HepG2 (cell line): ENCODE results near the gene KIAA1191. TPM values are rescaled to one million over a fixed set of nuclear protein-coding genes. Genes with fewer than 3 reads are reported as not detected.

Experiments used
- ATAC-seq: fragments of 200-7000 bp; cut with Tn5 transposase; 3 replicates; pipeline ENCODE4 v1.9.1; 2020; ENCODE audit warnings: mild to moderate bottlenecking, moderate library complexity
- BruUV-seq: library from RNA; stranded (reverse); fragments of 400-500 nt; replicated peaks from 2 replicates; lab custom pipeline; 2021; lab: Mats Ljungman, UMichigan
- CTCF ChIA-PET: fragments of 300-600 bp; formaldehyde crosslinking; extraction: SDS; loops from one replicate; lab custom pipeline; 2021; ENCODE audit warnings: low total read pairs, inconsistent platforms, low intra/inter-chr PET ratio; lab: Yijun Ruan, JAX
- POLR2A ChIA-PET: fragments of 350-600 bp; sonication (Branson Sonifier 250); formaldehyde crosslinking; loops from one replicate; lab custom pipeline; 2020; ENCODE audit warnings: antibody characterized with exemption, inconsistent platforms; lab: Yijun Ruan, JAX
- DNase-seq: peaks from one replicate; pipeline ENCODE4 v3.0.0-alpha.2; 2015; ENCODE audit warnings: low spot score
- FAIRE-seq: peaks from 3 replicates; lab custom pipeline; 2011; peaks lifted over from hg19 to GRCh38; lab: Jason Lieb, UNC
- H2AFZ ChIP-seq: one replicate; pipeline ENCODE4 v1.6.1; 2011; ENCODE audit warnings: low read length, inconsistent platforms
- H3K27ac ChIP-seq: fragments of 300-600 bp; 3 replicates; pipeline ENCODE4 v1.8.0; 2011; ENCODE audit warnings: mixed run types, mild to moderate bottlenecking, mixed read lengths, low read length, inconsistent platforms; ENCODE audit not compliant: insufficient read depth; ENCODE audit errors: extremely low read length
- H3K27me3 ChIP-seq, 2 experiments: fragments of 200-600 bp in 1 of 2; 2 replicates in 1 of 2; 3 replicates in 1 of 2; pipeline versions ENCODE4 v1.6.0 to v1.8.0; 2011; ENCODE audit warnings: low read length in 2 of 2, mild to moderate bottlenecking in 2 of 2, moderate library complexity in 2 of 2, inconsistent platforms in 1 of 2; ENCODE audit not compliant: insufficient read depth in 2 of 2, control insufficient read depth in 1 of 2
- H3K36me3 ChIP-seq, 2 experiments: fragments of 200-600 bp in 1 of 2; replicated peaks in 1 of 2; 2 replicates in 1 of 2; 3 replicates in 1 of 2; pipeline versions ENCODE4 v1.5.1 to v1.8.0; 2011; ENCODE audit warnings: low read length in 2 of 2, inconsistent platforms in 1 of 2; ENCODE audit not compliant: insufficient read depth in 2 of 2, control insufficient read depth in 1 of 2
- H3K4me1 ChIP-seq: 2 replicates; pipeline ENCODE4 v1.5.1; 2012; ENCODE audit warnings: low read length, inconsistent platforms; ENCODE audit not compliant: insufficient read depth
- H3K4me2 ChIP-seq: 2 replicates; pipeline ENCODE4 v1.6.0; 2011; ENCODE audit warnings: low read depth, low read length, inconsistent platforms
- H3K4me3 ChIP-seq, 3 experiments: fragments of 200-600 bp in 1 of 3; sonication (generic), shearing (Covaris generic) in 1 of 3; replicated peaks in 1 of 3; 2 replicates each; pipeline ENCODE4 v1.5.1; 2011 to 2016; ENCODE audit warnings: low read length in 3 of 3, inconsistent platforms in 2 of 3, low read depth in 2 of 3, mild to moderate bottlenecking in 2 of 3, control low read depth in 1 of 3, mixed read lengths in 1 of 3; ENCODE audit not compliant: insufficient read depth in 1 of 3
- H3K79me2 ChIP-seq: one replicate; pipeline ENCODE4 v1.6.1; 2011; ENCODE audit warnings: low read length, inconsistent platforms; ENCODE audit not compliant: insufficient read depth
- H3K9ac ChIP-seq: 2 replicates; pipeline ENCODE4 v1.6.0; 2011; ENCODE audit warnings: mild to moderate bottlenecking, low read depth, low read length, inconsistent platforms; ENCODE audit not compliant: insufficient read depth
- H3K9me3 ChIP-seq: 2 replicates; pipeline ENCODE4 v1.5.1; 2012; ENCODE audit warnings: mild to moderate bottlenecking, low read length
- H4K20me1 ChIP-seq: 2 replicates; pipeline ENCODE4 v1.6.0; 2011; ENCODE audit warnings: inconsistent platforms, mild to moderate bottlenecking, low read length, moderate library complexity; ENCODE audit not compliant: insufficient read depth
- CREB1 ChIP-seq, 2 experiments: fragments of 450-650 bp in 1 of 2; IDR thresholded peaks; 2 replicates each; pipeline ENCODE4 v1.6.1; 2016 to 2017; ENCODE audit warnings: control low read depth in 1 of 2, mild to moderate bottlenecking in 1 of 2, missing compliant biosample characterization in 1 of 2, missing genetic modification characterization in 1 of 2
- CREM ChIP-seq, 2 experiments: sonication (generic) in 1 of 2; formaldehyde crosslinking in 1 of 2; IDR thresholded peaks; 2 replicates each; pipeline versions ENCODE4 v1.4.0 to v1.6.1; 2016 to 2020; ENCODE audit warnings: antibody characterized with exemption in 1 of 2, mild to moderate bottlenecking in 1 of 2, missing genetic modification reagents in 1 of 2
- EP300 ChIP-seq, 3 experiments: sonication (generic) in 1 of 3; formaldehyde crosslinking in 1 of 3; IDR thresholded peaks; 2 replicates each; pipeline versions ENCODE4 v1.5.1 to v1.6.1; 2011 to 2020; ENCODE audit warnings: low read depth in 2 of 3, low read length in 2 of 3, borderline replicate concordance in 1 of 3, improper control_type of control experiment in 1 of 3, mild to moderate bottlenecking in 1 of 3, missing genetic modification reagents in 1 of 3, moderate library complexity in 1 of 3
- LCORL ChIP-seq, 2 experiments: fragments of 450-650 bp in 1 of 2; sonication (generic) in 1 of 2; formaldehyde crosslinking in 1 of 2; IDR thresholded peaks; 2 replicates each; pipeline versions ENCODE4 v1.5.0 to v1.6.1; 2017 to 2020; ENCODE audit warnings: antibody characterized with exemption in 1 of 2, missing genetic modification reagents in 1 of 2
- MIER3 ChIP-seq: IDR thresholded peaks from 2 replicates; pipeline ENCODE4 v1.6.1; 2016; ENCODE audit warnings: missing compliant biosample characterization, borderline replicate concordance
- NAIF1 ChIP-seq: sonication (generic); formaldehyde crosslinking; IDR thresholded peaks from 2 replicates; pipeline ENCODE4 v1.5.0; 2020; ENCODE audit warnings: mild to moderate bottlenecking, missing genetic modification reagents, borderline replicate concordance
- NR2F6 ChIP-seq, 2 experiments: IDR thresholded peaks; 2 replicates each; pipeline ENCODE4 v1.6.1; 2016; ENCODE audit warnings: antibody characterized with exemption in 1 of 2, mild to moderate bottlenecking in 1 of 2
- NRL ChIP-seq: sonication (generic); formaldehyde crosslinking; IDR thresholded peaks from 2 replicates; pipeline ENCODE4 v1.5.0; 2020; ENCODE audit warnings: missing genetic modification reagents, mild to moderate bottlenecking, moderate library complexity, borderline replicate concordance
- PATZ1 ChIP-seq: sonication (generic); formaldehyde crosslinking; IDR thresholded peaks from 2 replicates; pipeline ENCODE4 v1.4.0; 2020; ENCODE audit warnings: missing genetic modification reagents
- POGZ ChIP-seq: sonication (generic); formaldehyde crosslinking; IDR thresholded peaks from 2 replicates; pipeline ENCODE4 v1.4.0; 2020; ENCODE audit warnings: mild to moderate bottlenecking, missing genetic modification reagents
- SOX5 ChIP-seq: IDR thresholded peaks from 2 replicates; pipeline ENCODE4 v1.6.1; 2016; ENCODE audit warnings: borderline replicate concordance
- SRF ChIP-seq: IDR thresholded peaks from 2 replicates; pipeline ENCODE4 v1.6.1; 2011; ENCODE audit warnings: mild to moderate bottlenecking, low read depth, low read length, moderate library complexity
- THAP11 ChIP-seq: IDR thresholded peaks from 2 replicates; pipeline ENCODE4 v1.6.1; 2016; ENCODE audit warnings: missing biosample characterization, missing genetic modification reagents
- ZNF644 ChIP-seq: IDR thresholded peaks from 2 replicates; pipeline ENCODE4 v1.6.1; 2016; ENCODE audit warnings: low read depth
- WGBS: methylation state at CpG from one replicate; pipeline ENCODE4 v1.1.6; 2017; ENCODE audit warnings: low lambda C conversion rate; 5-methylcytosine and 5-hydroxymethylcytosine counted together
- in situ Hi-C: cut with HindIII; loops from 2 replicates; pipeline ENCODE4 v1.10.0; 2017; ENCODE audit warnings: low pct_unique_long_range_greater_than_20kb; ENCODE audit not compliant: extremely low pct_ligation_motif_present
- intact Hi-C: fragments of 100-400 bp; cut with micrococcal nuclease; formaldehyde crosslinking; loops from one replicate; pipeline ENCODE4 v1.10.0; 2022; ENCODE audit not compliant: unreplicated experiment
- polyA plus RNA-seq, 8 experiments: library from polyadenylated mRNA; depleted of rRNA in 3 of 8; stranded (reverse) in 7 of 8; unstranded in 1 of 8; fragments of >200 nt; fragmentation: Illumina TruSeq in 4 of 8; extraction: Trizol in 4 of 8; gene quantifications; 2 replicates each; pipeline versions ENCODE4 v1.2.1 to v1.2.3, GENCODE V29; 2011 to 2016; ENCODE audit warnings: low read depth in 4 of 8, missing spikeins in 1 of 8, mixed read lengths in 1 of 8; ENCODE audit not compliant: insufficient read depth in 1 of 8
- total RNA-seq, 5 experiments: library from RNA; depleted of rRNA; stranded (reverse); fragments of >200 nt; fragmentation: Illumina TruSeq; extraction: Trizol; gene quantifications; 2 replicates each; pipeline ENCODE4 v1.2.3, GENCODE V29; 2016; ENCODE audit warnings: low read depth in 1 of 5
- TF ChIP-seq, protein P1 (sequence below): sonication (generic); formaldehyde crosslinking; IDR thresholded peaks from 2 replicates; pipeline ENCODE4 v1.5.1; 2020; ENCODE audit warnings: mild to moderate bottlenecking, missing genetic modification reagents, moderate library complexity
- TF ChIP-seq, protein P2 (sequence below): sonication (generic); formaldehyde crosslinking; IDR thresholded peaks from 2 replicates; pipeline ENCODE4 v1.4.0; 2020; ENCODE audit warnings: mild to moderate bottlenecking, missing genetic modification reagents

The KIAA1191 gene
- total and polyA plus RNA-seq, 2 of the 13 experiments (the other 11 are each of a cell fraction or from before 2014, with no cell fraction given), result 63.6 to 103 TPM

- in situ Hi-C loops (no loop called here), intact Hi-C loops (loop anchor here (1.0 kb wide), 2 partner anchors 10 to 16 kb away; partner anchors contain the start of genes HIGD2A and NOP16)
- H3K9ac ChIP-seq, result peak overlapping the region; percentile 40
- H2AFZ ChIP-seq, result no peak overlapping the region
- 55% methylated on average over 11 of the region's 13 CpGs for WGBS
- no peaks in the 10 kb centered on the region for H3K27me3 ChIP-seq
- no peak overlapping the region for H3K4me3 ChIP-seq
- ATAC-seq, result peak; percentile 84
- H3K9me3 ChIP-seq, result no peaks in the 10 kb centered on the region
- ChIA-PET CTCF (no interaction called here), POLR2A (interaction anchor here (0.9 to 2.7 kb wide), 3 partner anchors 10 to 17 kb away, joined by 3 to 37 read pairs (median 9); partner anchors contain the start of genes HIGD2A, KIAA1191 and NOP16)
- no peaks in the 10 kb centered on the region for H3K79me2 ChIP-seq
- peak overlapping the region; percentile 29 for H3K27ac ChIP-seq
- peak; percentile 86 for FAIRE-seq
- peaks cover 49% of the 10 kb centered on the region for H3K4me1 ChIP-seq
- peak overlapping the region; percentile 60 for H3K4me2 ChIP-seq
- peak; percentile 90 for DNase-seq
- H4K20me1 ChIP-seq, result no peaks in the 10 kb centered on the region
- BruUV-seq, result TSS peak; percentile 51
- no peaks in the 10 kb centered on the region for H3K36me3 ChIP-seq
- 0 out of 2 replicates have a peak, but pooled peaks have one; percentile 55 for TF ChIP-seq NRL (CRISPR knock-in tag)
- no peak for TF ChIP-seq NAIF1 (CRISPR knock-in tag)
- TF ChIP-seq CREM (IDR thresholded peaks at IDR 0.05), result peak; percentile 67; the same call in 1 of the 2 replicates
- no peak for TF ChIP-seq CREM (CRISPR knock-in tag; IDR thresholded peaks at IDR 0.05)
- peak; percentile 65 for TF ChIP-seq THAP11 (CRISPR knock-in tag)
- TF ChIP-seq SOX5, result peak; percentile 95
- 0 out of 2 replicates have a peak, but pooled peaks have one; percentile 46 for TF ChIP-seq SRF
- TF ChIP-seq ZNF644, result peak; percentile 34; the same call in 1 of the 2 replicates
- peak; percentile 44; the same call in 1 of the 2 replicates for TF ChIP-seq NR2F6 (IDR thresholded peaks at IDR 0.05)
- TF ChIP-seq NR2F6 (CRISPR knock-in tag; IDR thresholded peaks at IDR 0.05), result peak; percentile 64
- TF ChIP-seq POGZ (CRISPR knock-in tag), result no peak
- TF ChIP-seq LCORL (IDR thresholded peaks at IDR 0.05), result no peak
- TF ChIP-seq LCORL (CRISPR knock-in tag; IDR thresholded peaks at IDR 0.05), result peak; percentile 43; the same call in 1 of the 2 replicates
- TF ChIP-seq, protein P1, sequence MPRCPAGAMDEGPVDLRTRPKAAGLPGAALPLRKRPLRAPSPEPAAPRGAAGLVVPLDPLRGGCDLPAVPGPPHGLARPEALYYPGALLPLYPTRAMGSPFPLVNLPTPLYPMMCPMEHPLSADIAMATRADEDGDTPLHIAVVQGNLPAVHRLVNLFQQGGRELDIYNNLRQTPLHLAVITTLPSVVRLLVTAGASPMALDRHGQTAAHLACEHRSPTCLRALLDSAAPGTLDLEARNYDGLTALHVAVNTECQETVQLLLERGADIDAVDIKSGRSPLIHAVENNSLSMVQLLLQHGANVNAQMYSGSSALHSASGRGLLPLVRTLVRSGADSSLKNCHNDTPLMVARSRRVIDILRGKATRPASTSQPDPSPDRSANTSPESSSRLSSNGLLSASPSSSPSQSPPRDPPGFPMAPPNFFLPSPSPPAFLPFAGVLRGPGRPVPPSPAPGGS (CRISPR knock-in tag), result 0 out of 2 replicates have a peak, but pooled peaks have one; percentile 44
- 0 out of 4 replicates have a peak, but pooled peaks of 1 of the 2 experiments have one; percentile 11 for TF ChIP-seq EP300 (IDR thresholded peaks at IDR 0.05; ENCODE audit: low read depth in 2 of 2, low read length in 2 of 2)
- TF ChIP-seq EP300 (CRISPR knock-in tag; IDR thresholded peaks at IDR 0.05; ENCODE audit: borderline replicate concordance), result no peak
- 0 out of 2 replicates have a peak, but pooled peaks have one; percentile 28 for TF ChIP-seq MIER3 (CRISPR knock-in tag)
- TF ChIP-seq CREB1 (IDR thresholded peaks at IDR 0.05), result peak; percentile 99
- TF ChIP-seq CREB1 (CRISPR knock-in tag; IDR thresholded peaks at IDR 0.05), result peak; percentile 69
- TF ChIP-seq, protein P2, sequence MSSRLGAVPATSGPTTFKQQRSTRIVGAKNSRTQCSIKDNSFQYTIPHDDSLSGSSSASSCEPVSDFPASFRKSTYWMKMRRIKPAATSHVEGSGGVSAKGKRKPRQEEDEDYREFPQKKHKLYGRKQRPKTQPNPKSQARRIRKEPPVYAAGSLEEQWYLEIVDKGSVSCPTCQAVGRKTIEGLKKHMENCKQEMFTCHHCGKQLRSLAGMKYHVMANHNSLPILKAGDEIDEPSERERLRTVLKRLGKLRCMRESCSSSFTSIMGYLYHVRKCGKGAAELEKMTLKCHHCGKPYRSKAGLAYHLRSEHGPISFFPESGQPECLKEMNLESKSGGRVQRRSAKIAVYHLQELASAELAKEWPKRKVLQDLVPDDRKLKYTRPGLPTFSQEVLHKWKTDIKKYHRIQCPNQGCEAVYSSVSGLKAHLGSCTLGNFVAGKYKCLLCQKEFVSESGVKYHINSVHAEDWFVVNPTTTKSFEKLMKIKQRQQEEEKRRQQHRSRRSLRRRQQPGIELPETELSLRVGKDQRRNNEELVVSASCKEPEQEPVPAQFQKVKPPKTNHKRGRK (CRISPR knock-in tag), result no peak
- TF ChIP-seq PATZ1 (CRISPR knock-in tag), result 0 out of 2 replicates have a peak, but pooled peaks have one; percentile 38
Observed at GRCh38 chr5:176371621-176372539, 10.3 kb upstream of the KIAA1191 start.
